NCI-H345 treated with DMSO at 0.1 percent for 48 hours (cell line): ENCODE measurements around the gene CCDC33.

Source experiments
- DNase-seq: peaks from one replicate; lab custom pipeline; 2025; ENCODE audit not compliant: unreplicated experiment; lab: John Stamatoyannopoulos, UW

CCDC33 gene

DNA sequence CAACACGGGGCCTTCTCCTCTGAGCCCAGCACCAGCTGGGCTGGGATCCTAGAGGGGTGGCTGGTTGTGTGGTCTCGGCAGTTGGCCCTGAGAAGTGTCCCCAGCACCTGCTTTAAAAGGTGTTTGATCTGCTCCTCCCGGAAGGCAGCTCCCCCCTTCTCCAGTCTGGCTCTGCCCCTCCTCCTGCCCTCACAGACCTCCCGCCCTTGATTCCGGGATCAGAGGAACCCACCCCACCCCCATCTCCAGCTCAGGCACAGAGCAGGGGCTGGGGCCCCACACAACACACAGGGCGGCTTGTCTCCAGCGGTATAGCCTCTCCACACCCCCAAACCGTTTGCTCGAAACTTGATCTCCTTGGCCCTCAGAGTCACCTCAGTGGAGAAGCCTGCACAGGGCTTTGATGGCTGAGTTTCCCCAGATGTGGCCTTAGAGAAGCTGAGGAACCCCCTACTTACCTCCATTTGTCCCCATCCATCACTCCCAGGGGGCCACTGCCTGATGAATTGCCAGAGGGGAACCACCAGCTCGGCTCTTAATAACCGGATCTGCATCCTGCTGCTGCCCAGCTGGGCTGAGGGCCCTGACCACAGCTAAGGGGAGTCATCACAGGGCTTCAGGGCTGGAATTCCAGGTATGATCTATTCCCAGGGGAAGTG is 27.1 kb upstream of the CCDC33 start:
- DNase-seq, result no peak

DNA sequence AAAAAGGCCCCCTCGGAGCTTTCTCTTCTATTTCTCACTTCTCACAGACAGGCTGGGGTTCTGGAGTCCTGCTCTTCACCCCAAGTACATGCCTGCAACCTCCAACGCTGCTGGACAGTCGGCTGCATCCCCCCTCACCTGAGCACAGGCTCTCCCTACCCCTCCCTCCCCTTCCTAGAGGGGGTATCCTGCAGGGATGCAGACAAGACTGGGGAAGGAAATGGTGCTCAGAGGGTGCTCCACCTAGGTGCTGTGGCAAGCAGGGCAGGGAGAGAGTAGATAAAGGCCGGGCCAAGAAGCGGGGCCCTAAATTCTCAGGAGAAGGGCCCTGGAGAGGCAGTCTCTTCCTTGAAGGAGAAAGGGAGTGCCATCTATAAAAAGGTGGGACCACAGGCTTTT is 26.6 kb upstream of the CCDC33 start:
- no peak for DNase-seq

DNA sequence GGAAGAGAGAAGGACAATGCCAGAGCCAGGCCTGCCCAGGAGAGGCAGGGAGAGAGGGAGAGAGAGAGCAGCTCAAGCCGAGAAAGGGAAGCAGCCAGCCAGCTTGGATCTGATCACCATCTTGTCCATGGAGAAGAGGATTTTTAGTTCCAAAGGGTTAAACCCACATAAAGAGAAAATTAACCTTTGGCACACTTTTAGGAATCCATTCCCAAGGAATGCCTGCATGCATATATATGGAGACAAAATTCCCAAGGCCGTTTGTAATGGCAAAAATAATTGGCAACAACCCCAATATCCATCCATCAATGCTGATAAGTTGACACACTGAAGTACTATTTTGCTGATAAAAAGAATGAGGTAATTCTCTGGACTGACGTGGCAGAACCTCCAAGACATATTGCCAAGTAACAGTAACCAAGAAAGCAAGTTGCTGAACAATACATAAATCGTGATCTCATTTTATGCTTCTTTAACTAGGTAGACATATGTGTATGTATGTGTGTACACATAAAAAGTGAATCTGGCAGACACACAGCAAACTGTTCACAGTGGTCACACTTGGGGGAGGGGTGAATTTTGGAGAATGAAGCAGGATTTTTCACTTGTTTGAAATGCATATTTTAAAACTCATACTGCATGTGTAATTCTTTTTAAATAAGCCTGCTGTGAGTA is 26.0 kb upstream of the CCDC33 start:
- no peak for DNase-seq

DNA sequence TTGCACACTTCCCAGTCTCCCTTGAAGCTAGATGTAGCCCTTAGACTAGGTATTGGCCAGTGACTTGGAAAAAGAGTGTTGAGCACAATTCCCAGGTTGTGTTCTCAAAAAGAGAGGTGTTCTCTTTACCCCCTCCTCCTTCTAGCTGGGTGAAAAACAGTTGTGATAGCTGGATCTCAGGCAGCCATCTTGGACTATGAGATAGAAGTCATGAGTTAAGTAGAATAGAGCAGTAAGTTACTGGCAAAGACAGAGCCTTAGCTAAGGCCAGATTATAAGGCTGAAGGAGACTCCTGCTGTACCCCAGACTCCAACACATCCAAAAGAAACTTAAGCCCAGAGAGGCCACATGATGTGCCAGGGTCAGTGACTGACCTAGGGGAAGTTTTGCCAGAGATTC is 25.4 kb upstream of the CCDC33 start:
- no peak for DNase-seq

GRCh38 chr15:74211656-74212055 is 24.5 kb upstream of the CCDC33 start:
- no peak for DNase-seq

- DNase-seq, result no peak
Measured at GRCh38 chr15:74212494-74212893, 23.6 kb upstream of the CCDC33 start.

DNA sequence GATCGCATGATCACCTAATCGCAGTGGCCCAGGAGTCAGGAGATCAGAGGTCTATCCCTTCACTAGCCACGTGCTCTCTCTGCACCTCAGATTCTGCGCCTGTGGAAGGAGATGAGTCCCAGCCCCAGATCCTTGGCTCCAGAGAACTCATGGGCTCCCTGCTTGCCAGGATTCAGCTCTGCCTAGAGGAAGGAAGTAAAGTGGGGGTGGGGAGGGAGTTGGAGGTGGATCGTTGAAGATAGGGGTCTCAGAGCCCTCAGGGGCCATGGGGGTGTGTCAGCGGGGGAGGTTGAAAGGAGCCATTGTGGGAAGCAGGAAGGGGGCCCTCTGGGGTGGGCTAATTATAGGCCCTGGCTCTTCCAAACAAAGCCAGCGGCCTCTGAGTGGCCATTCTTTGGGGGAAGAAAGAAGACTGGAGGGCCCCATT is 22.3 kb upstream of the CCDC33 start:
- DNase-seq, result no peak

DNA sequence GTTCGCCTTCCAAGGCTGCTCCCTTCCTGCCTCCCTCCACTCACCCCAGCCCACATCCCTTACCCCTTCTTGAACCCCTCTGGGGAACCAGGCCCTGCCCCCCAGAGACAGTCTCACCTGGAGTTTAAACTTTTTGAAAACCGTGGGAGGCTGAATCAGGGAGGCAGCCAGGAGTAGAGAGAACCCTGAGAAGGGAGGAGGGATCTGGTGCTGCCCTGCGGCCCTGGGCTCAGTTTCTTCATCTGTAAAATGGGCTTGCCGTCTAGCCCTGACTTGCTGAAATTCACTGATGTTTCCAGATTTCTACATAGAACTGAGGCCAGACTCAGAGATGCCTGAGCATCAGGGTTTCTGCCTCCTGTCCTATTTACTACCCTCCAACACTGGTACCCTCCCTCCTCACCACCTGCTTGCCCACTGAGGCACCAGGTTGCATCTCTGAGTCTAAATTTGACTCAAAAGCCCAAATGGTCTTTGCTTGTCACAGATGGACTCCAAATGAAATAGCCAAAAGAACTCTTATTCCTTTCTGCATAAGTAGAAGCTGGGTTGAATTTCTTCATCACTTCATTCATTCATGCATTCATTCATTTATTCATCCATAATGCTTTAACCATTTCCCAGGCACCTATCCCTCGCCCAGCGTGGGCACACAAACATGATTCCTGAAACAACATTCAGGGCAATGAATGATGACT is 21.7 kb upstream of the CCDC33 start:
- DNase-seq, result no peak

- DNase-seq, result no peak
Measured at GRCh38 chr15:74215958-74216357, 20.2 kb upstream of the CCDC33 start.

GRCh38 chr15:74216949-74217348 is 19.2 kb upstream of the CCDC33 start:
- DNase-seq, result no peak

DNA sequence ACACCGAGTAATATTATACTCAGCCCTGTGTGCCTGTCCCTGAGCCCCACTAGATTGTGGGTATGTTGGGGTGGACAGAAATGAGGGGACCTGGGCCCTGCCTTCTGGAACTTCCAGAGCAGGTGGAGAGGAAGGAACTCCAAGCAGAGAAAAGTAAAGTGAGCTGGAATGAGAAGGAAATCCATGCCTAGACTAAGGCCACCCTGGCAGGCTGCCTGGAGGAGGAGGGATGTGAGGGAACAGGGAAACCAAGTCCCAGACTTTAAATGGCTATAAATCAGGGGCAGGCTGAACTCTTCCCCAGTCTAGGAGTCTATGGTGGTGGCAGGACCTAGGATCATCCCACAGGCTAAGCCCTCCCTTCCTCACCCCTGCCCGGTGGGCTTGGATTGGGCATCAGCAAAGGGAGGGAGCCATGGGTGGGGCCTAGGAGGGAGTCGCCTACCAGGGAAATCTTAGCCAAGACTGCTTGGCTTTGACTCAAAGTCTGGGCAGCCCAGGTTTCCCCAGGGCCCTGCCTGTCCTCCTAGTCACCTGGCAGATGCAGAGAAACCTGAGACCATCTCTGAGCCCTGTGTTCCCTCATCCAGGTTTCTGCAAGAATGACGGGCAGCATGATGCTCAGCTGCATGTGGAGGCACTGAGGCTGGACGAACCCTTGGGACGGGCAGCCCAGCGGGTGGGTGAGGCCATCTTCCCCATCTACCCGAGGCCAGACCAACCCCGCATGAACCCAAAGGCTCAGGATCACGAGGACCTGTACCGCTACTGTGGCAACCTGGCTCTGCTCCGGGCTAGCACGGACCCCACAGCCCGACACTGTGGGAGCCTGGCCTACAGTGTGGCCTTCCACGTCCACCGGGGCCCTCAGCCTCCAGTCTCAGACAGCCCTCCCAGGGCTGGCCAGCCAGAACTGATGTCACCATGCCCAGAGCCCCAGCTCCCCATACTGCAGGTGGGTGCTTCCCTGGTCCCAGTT is 17.9 kb upstream of the CCDC33 start:
- no peak for DNase-seq

- no peak for DNase-seq
Measured at GRCh38 chr15:74220475-74221248, 15.5 kb upstream of the CCDC33 start.

- DNase-seq, result no peak
Measured at GRCh38 chr15:74221399-74222239, 14.5 kb upstream of the CCDC33 start.

- DNase-seq, result no peak
Measured at GRCh38 chr15:74222240-74223119, 13.6 kb upstream of the CCDC33 start.

DNA sequence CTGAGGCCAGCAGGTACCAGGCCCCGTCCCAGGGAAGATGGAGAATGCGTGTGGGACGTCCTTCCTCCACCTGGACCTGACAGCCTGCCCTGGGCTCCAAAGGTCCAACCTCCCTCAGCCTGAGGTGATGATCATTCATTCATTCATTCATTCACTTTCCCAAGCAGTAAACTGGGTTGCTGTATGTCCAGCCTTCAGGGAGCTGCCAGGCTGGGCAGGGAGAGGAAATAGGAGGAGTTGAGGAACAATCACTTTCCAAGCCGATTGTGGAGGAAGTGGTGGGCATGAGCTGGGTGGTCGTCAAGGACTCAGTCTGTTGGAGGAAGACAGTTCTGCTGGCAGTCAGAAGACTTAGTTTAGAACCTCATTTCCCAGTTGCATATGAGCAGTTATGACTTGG is 10.2 kb upstream of the CCDC33 start:
- DNase-seq, result no peak

DNA sequence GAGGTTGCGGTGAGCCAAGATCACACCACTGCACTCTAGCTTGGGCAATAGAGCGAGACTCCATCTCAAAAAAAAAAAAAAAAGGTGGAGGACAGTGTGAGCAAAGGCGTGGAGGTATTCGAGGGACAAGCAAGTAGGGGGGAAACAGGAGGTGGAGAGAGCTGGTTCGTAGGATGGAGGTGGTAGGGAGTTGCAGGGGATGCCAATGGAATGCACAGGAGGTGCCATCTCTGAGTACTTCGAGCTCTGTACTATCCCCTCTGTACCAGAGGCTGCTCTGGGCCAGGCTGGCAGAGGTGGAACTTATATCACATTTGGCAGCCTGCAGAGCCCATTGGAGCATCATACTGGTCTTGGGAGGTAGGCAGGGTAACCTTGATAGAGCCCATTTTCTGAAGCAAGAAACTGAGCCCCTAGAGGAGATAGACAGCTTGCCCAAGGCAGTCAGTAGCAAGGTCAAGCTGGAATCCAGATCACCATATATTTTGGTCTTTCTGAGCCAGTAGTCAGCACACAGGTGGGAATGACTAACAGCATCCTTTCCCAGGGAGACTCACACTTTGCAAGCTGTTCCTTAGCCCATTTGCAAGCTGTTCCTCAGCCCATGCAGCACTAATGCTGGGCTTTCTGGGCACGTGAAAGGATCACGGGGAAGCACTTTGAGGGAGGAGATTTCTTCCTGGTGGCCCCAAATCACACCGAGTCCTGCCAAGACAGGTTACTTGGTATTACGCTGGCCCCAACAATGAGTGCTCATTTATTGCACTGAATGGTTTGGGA is 9.2 kb upstream of the CCDC33 start:
- no peak for DNase-seq

DNA sequence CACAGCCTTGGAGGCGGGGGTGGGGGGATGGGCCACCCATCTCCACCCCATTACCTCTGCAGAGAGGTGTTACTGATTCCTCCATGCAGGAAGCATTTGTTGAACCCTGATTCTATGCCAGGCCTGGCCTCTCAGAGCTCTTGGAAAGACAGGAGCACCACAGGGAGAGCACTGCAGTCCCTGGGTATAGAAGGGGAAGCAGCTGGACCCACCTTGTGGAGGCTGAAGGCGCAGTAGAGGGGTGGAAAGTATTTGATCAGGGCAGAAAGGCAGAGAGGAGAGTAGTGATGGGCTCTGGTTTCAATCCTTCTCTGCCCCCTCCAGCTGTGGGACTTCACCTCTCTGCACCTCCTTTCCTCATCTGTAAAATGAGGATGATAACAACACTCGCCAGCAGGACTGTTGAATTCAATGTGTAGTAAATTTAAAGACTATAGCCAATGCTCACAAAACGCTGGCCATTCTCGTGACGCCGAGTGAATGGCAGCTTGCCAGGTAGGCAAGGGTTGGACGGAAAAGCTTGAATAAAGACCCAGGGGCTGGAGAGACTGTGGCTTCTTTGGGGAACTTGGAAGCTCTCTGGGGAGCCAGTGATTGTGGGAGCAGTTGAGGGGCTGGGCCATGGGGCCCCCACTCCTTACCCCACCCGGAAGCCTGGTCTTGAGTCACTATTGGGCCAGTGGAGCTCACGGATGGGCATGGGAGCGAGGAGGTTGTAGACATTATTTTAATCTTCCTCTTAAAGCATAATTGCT is 8.0 kb upstream of the CCDC33 start:
- peak; percentile 14 for DNase-seq
